ENCODE data around the gene DFFB.

The DFFB gene

GRCh38 chr1:3837685-3838084 lies 19.6 kb upstream of the DFFB start:
- H3K4me1 ChIP-seq (ENCODE audit: control insufficient read depth, insufficient read depth, low read length): no peaks in the 10 kb centered on the region
- CTCF ChIA-PET: interaction anchor here (1.4 kb wide), 1 partner anchor 9 kb away, joined by 3 read pairs; no protein-coding TSS in a partner anchor
- no peaks in the 10 kb centered on the region for H3K9me3 ChIP-seq (ENCODE audit: control insufficient read depth, insufficient read depth, low read depth, low read length)
- TF ChIP-seq ZNF341 (tag by site-specific recombination; IDR thresholded peaks at IDR 0.05; ENCODE audit: low read depth) (no peak), ZNF785 (tag by site-specific recombination; IDR thresholded peaks at IDR 0.05) (no peak), GLIS2 (tag by site-specific recombination; IDR thresholded peaks at IDR 0.05) (no peak), ZNF274 (IDR thresholded peaks at IDR 0.05; ENCODE audit: low read length) (no peak), ZNF274 (tag by site-specific recombination; IDR thresholded peaks at IDR 0.05; ENCODE audit: borderline replicate concordance) (no peak), KLF1 (tag by site-specific recombination; IDR thresholded peaks at IDR 0.05) (no peak), ZNF2 (tag by site-specific recombination; IDR thresholded peaks at IDR 0.05) (no peak), OSR2 (tag by site-specific recombination; IDR thresholded peaks at IDR 0.05) (no peak), KLF9 (tag by site-specific recombination; IDR thresholded peaks at IDR 0.05; ENCODE audit: low read depth) (no peak), ZNF398 (tag by site-specific recombination; IDR thresholded peaks at IDR 0.05) (no peak), ZNF76 (tag by site-specific recombination; IDR thresholded peaks at IDR 0.05; ENCODE audit: borderline replicate concordance, low read depth) (no peak), ZNF600 (tag by site-specific recombination; IDR thresholded peaks at IDR 0.05) (no peak), PRDM10 (tag by site-specific recombination; IDR thresholded peaks at IDR 0.05) (no peak), ZBTB21 (tag by site-specific recombination; IDR thresholded peaks at IDR 0.05) (no peak), SP3 (tag by site-specific recombination; IDR thresholded peaks at IDR 0.05) (no peak), ZNF132 (tag by site-specific recombination; IDR thresholded peaks at IDR 0.05; ENCODE audit: borderline replicate concordance) (no peak), HOXD13 (CRISPR knock-in tag; IDR thresholded peaks at IDR 0.05; ENCODE audit: borderline replicate concordance) (no peak), YY1 (tag by site-specific recombination; IDR thresholded peaks at IDR 0.05) (no peak), ZSCAN18 (tag by site-specific recombination; IDR thresholded peaks at IDR 0.05) (no peak), ZNF580 (tag by site-specific recombination; IDR thresholded peaks at IDR 0.05) (no peak)
- peaks cover 35 to 91% of the 10 kb centered on the region in 2 experiments for H3K36me3 ChIP-seq (ENCODE audit: control insufficient read depth in 2 of 2, insufficient read depth in 1 of 2, low read length in 2 of 2)
- POLR2A ChIA-PET: no interaction called here
- no peak overlapping the region for H3K27ac ChIP-seq (ENCODE audit: extremely low read depth, low read depth, low read length)
- H3K4me3 ChIP-seq (ENCODE audit: low read depth, low read length): no peak overlapping the region

Measured in HEK293 (cell line).